Measurements from ENCODE around the gene DPP6.

DNA sequence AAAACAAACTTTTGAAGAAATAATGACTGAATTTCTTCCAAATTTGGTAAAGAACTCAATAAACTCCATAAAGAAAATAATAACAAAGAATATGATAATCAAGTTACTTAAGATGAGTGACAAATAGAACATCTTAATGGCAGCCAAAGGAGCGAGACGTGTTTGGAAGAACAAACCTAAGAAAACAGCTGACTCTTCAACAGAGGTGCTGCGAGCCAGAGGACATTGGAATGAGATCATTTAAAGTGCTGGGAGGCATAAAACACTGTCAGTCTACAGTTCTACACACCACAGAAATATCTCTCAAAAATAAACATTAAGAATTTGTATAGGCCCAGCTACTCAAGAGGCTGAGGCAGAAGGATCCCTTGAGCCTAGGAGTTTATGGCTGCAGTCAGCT lies 507.3 kb downstream of the DPP6 start:
- TF ChIP-seq, protein P1, sequence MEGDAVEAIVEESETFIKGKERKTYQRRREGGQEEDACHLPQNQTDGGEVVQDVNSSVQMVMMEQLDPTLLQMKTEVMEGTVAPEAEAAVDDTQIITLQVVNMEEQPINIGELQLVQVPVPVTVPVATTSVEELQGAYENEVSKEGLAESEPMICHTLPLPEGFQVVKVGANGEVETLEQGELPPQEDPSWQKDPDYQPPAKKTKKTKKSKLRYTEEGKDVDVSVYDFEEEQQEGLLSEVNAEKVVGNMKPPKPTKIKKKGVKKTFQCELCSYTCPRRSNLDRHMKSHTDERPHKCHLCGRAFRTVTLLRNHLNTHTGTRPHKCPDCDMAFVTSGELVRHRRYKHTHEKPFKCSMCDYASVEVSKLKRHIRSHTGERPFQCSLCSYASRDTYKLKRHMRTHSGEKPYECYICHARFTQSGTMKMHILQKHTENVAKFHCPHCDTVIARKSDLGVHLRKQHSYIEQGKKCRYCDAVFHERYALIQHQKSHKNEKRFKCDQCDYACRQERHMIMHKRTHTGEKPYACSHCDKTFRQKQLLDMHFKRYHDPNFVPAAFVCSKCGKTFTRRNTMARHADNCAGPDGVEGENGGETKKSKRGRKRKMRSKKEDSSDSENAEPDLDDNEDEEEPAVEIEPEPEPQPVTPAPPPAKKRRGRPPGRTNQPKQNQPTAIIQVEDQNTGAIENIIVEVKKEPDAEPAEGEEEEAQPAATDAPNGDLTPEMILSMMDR (IDR thresholded peaks at IDR 0.05) = no peak
- no peak for TF ChIP-seq POLR2A (IDR thresholded peaks at IDR 0.05)
- TF ChIP-seq EP300 (IDR thresholded peaks at IDR 0.05) = no peak

Data from tibial nerve (tissue), 4 donors.